ENCODE measurements around the gene FHAD1.

DNA sequence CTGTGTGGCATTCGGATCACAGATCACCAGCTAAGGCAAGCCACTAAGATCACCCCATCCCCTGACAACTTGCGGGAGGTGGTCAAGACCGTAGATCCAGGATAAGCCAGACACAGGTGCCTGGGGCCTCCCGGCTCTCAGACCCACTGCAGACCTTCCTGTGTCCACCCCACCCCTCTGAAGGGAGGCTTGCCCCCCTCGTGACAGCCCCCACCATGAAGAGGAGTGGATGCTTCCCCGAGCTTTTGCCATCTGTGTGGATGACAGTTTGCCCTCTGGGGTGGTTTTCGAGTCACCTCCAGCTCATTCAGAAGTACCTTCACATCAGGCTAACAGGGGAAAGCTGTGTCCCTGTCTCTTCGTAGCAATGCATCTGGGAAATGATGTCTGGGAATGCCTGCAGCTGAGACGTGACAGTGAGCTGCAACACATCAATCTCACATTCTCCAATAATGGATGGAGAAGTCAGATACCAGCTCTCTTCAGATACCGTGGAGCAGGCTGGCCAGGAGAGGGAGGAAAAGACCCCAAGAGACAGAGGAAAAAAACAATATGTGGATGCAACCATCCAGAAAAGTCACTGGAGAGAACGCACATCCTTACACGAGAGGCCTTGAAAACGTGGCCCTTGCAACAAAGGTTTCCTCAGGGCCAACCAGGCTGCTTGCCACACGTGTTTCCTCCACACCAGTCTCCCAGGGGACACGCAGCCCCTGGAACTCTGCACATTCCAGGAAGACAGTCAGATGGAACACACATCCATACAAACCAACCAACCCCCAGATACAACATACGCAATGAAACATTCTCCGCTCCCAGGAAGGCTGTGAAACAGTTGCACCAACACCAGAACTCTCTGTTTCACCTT is 20.4 kb upstream of the FHAD1 start:
- TF ChIP-seq, protein P1, sequence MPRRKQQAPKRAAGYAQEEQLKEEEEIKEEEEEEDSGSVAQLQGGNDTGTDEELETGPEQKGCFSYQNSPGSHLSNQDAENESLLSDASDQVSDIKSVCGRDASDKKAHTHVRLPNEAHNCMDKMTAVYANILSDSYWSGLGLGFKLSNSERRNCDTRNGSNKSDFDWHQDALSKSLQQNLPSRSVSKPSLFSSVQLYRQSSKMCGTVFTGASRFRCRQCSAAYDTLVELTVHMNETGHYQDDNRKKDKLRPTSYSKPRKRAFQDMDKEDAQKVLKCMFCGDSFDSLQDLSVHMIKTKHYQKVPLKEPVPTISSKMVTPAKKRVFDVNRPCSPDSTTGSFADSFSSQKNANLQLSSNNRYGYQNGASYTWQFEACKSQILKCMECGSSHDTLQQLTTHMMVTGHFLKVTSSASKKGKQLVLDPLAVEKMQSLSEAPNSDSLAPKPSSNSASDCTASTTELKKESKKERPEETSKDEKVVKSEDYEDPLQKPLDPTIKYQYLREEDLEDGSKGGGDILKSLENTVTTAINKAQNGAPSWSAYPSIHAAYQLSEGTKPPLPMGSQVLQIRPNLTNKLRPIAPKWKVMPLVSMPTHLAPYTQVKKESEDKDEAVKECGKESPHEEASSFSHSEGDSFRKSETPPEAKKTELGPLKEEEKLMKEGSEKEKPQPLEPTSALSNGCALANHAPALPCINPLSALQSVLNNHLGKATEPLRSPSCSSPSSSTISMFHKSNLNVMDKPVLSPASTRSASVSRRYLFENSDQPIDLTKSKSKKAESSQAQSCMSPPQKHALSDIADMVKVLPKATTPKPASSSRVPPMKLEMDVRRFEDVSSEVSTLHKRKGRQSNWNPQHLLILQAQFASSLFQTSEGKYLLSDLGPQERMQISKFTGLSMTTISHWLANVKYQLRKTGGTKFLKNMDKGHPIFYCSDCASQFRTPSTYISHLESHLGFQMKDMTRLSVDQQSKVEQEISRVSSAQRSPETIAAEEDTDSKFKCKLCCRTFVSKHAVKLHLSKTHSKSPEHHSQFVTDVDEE (CRISPR knock-in tag; IDR thresholded peaks at IDR 0.05): no peak
- no peak for TF ChIP-seq RARB (CRISPR knock-in tag; IDR thresholded peaks at IDR 0.05)
- TF ChIP-seq, protein P2, sequence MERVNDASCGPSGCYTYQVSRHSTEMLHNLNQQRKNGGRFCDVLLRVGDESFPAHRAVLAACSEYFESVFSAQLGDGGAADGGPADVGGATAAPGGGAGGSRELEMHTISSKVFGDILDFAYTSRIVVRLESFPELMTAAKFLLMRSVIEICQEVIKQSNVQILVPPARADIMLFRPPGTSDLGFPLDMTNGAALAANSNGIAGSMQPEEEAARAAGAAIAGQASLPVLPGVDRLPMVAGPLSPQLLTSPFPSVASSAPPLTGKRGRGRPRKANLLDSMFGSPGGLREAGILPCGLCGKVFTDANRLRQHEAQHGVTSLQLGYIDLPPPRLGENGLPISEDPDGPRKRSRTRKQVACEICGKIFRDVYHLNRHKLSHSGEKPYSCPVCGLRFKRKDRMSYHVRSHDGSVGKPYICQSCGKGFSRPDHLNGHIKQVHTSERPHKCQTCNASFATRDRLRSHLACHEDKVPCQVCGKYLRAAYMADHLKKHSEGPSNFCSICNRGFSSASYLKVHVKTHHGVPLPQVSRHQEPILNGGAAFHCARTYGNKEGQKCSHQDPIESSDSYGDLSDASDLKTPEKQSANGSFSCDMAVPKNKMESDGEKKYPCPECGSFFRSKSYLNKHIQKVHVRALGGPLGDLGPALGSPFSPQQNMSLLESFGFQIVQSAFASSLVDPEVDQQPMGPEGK (CRISPR knock-in tag; IDR thresholded peaks at IDR 0.05; ENCODE audit: borderline replicate concordance): no peak
- TF ChIP-seq, protein P3, sequence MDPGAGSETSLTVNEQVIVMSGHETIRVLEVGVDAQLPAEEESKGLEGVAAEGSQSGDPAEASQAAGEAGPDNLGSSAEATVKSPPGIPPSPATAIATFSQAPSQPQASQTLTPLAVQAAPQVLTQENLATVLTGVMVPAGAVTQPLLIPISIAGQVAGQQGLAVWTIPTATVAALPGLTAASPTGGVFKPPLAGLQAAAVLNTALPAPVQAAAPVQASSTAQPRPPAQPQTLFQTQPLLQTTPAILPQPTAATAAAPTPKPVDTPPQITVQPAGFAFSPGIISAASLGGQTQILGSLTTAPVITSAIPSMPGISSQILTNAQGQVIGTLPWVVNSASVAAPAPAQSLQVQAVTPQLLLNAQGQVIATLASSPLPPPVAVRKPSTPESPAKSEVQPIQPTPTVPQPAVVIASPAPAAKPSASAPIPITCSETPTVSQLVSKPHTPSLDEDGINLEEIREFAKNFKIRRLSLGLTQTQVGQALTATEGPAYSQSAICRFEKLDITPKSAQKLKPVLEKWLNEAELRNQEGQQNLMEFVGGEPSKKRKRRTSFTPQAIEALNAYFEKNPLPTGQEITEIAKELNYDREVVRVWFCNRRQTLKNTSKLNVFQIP (CRISPR knock-in tag; IDR thresholded peaks at IDR 0.05; ENCODE audit: borderline replicate concordance, low read depth): no peak
- TF ChIP-seq ESRRG (CRISPR knock-in tag; IDR thresholded peaks at IDR 0.05): no peak
- TF ChIP-seq TCF4 (CRISPR knock-in tag; IDR thresholded peaks at IDR 0.05; ENCODE audit: borderline replicate concordance): no peak
- no peak for TF ChIP-seq ZC3H10 (CRISPR knock-in tag; IDR thresholded peaks at IDR 0.05)
- TF ChIP-seq ARNTL (CRISPR knock-in tag; IDR thresholded peaks at IDR 0.05; ENCODE audit: borderline replicate concordance, low read depth): no peak
- TF ChIP-seq TOX (CRISPR knock-in tag; IDR thresholded peaks at IDR 0.05; ENCODE audit: borderline replicate concordance): no peak
- TF ChIP-seq, protein P4, sequence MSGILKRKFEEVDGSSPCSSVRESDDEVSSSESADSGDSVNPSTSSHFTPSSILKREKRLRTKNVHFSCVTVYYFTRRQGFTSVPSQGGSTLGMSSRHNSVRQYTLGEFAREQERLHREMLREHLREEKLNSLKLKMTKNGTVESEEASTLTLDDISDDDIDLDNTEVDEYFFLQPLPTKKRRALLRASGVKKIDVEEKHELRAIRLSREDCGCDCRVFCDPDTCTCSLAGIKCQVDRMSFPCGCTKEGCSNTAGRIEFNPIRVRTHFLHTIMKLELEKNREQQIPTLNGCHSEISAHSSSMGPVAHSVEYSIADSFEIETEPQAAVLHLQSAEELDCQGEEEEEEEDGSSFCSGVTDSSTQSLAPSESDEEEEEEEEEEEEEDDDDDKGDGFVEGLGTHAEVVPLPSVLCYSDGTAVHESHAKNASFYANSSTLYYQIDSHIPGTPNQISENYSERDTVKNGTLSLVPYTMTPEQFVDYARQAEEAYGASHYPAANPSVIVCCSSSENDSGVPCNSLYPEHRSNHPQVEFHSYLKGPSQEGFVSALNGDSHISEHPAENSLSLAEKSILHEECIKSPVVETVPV (CRISPR knock-in tag; IDR thresholded peaks at IDR 0.05): no peak
- TF ChIP-seq ZNF8 (CRISPR knock-in tag; IDR thresholded peaks at IDR 0.05): no peak

All from SK-N-SH treated with all-trans-retinoic acid at 6 μM for 48 hours (cell line).